Measurements from ENCODE around the gene DIO3.

- TF ChIP-seq CTCF (IDR thresholded peaks at IDR 0.05; ENCODE audit: insufficient read depth, low read length), result no peak
- no peak for TF ChIP-seq GABPA (IDR thresholded peaks at IDR 0.05; ENCODE audit: low read depth)
- TF ChIP-seq REST (IDR thresholded peaks at IDR 0.05; ENCODE audit: insufficient replicate concordance, low read depth), result no peak
- no peak for TF ChIP-seq SPI1 (IDR thresholded peaks at IDR 0.05; ENCODE audit: borderline replicate concordance, low read depth)
Observed at GRCh38 chr14:101538878-101539277, 22.4 kb upstream of the DIO3 start.
